Measurements from ENCODE around the gene ABLIM1. TPM values are rescaled to one million over a fixed set of nuclear protein-coding genes. Genes with fewer than 3 reads are reported as not detected.

Gene ABLIM1
- total RNA-seq, 1 donor from 2014 or later = 76.9 TPM

DNA sequence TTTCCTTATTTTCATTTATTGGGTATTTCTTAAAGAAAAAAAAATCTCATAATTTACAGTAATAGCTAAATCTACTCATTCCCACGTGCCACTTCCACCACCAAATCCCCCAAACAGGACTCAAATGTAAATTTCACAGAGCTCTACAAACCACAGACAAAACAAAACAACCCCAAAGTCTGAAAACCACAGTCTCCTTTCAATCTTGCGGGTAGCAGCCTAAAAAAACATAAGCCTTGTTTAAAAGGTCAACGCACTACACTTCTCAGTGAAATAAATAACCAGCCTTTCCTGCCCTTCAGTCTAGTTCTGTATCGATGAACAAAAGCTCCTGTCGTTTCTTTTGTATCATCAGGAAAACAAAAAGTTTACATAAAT is 132.0 kb downstream of the ABLIM1 start:
- H3K9me3 Mint-ChIP-seq = no peaks in the 10 kb centered on the region
- H3K27ac Mint-ChIP-seq = peak overlapping the region; percentile 99
- ChIA-PET POLR2A (interaction anchor here (0.6 to 8.5 kb wide), 19 partner anchors 9 to 1969 kb away, joined by 3 to 268 read pairs (median 5); partner anchors contain the start of genes CCDC186, FHIP2A and TRUB1), CTCF (interaction anchor here (0.8 to 2.9 kb wide), 15 partner anchors 10 to 296 kb away, joined by 3 to 24 read pairs (median 5); partner anchors contain the start of gene FHIP2A)
- ATAC-seq (ENCODE audit: low read depth) (peak; percentile 15), DNase-seq (no peak)
- H3K4me1 Mint-ChIP-seq = peaks cover 68% of the 10 kb centered on the region
- H3K27me3 Mint-ChIP-seq = no peaks in the 10 kb centered on the region
- intact Hi-C loops (cut with micrococcal nuclease) = loop anchor here (1.0 to 10.0 kb wide), 7 partner anchors 18 to 845 kb away; partner anchors contain the start of genes CCDC186, FHIP2A, TDRD1 and TRUB1
- peaks cover 14% of the 10 kb centered on the region for H3K36me3 Mint-ChIP-seq (ENCODE audit: low read depth)
- TF ChIP-seq, protein P1, sequence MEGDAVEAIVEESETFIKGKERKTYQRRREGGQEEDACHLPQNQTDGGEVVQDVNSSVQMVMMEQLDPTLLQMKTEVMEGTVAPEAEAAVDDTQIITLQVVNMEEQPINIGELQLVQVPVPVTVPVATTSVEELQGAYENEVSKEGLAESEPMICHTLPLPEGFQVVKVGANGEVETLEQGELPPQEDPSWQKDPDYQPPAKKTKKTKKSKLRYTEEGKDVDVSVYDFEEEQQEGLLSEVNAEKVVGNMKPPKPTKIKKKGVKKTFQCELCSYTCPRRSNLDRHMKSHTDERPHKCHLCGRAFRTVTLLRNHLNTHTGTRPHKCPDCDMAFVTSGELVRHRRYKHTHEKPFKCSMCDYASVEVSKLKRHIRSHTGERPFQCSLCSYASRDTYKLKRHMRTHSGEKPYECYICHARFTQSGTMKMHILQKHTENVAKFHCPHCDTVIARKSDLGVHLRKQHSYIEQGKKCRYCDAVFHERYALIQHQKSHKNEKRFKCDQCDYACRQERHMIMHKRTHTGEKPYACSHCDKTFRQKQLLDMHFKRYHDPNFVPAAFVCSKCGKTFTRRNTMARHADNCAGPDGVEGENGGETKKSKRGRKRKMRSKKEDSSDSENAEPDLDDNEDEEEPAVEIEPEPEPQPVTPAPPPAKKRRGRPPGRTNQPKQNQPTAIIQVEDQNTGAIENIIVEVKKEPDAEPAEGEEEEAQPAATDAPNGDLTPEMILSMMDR (IDR thresholded peaks at IDR 0.05) = no peak
- peak overlapping the region; percentile 95 for H3K4me3 Mint-ChIP-seq

- CTCF ChIA-PET = interaction anchor here (0.8 to 2.9 kb wide), 11 partner anchors 9 to 297 kb away, joined by 3 to 24 read pairs (median 5); partner anchors contain the start of gene FHIP2A
- peaks cover 16% of the 10 kb centered on the region for H3K36me3 Mint-ChIP-seq (ENCODE audit: low read depth)
- intact Hi-C loops (cut with micrococcal nuclease) = loop anchor here (5.0 to 10.0 kb wide), 2 partner anchors 351 to 412 kb away; partner anchors contain the start of genes CCDC186, TDRD1 and TRUB1
- POLR2A ChIA-PET = interaction anchor here (1.2 to 8.5 kb wide), 13 partner anchors 9 to 844 kb away, joined by 3 to 268 read pairs (median 6); partner anchors contain the start of gene CCDC186
- peak overlapping the region; percentile 99 for H3K27ac Mint-ChIP-seq
- peaks cover 71% of the 10 kb centered on the region for H3K4me1 Mint-ChIP-seq
- ATAC-seq (ENCODE audit: low read depth) (no peak), DNase-seq (no peak)
- H3K27me3 Mint-ChIP-seq = no peaks in the 10 kb centered on the region
- TF ChIP-seq, protein P1 (IDR thresholded peaks at IDR 0.05) = no peak
- H3K4me3 Mint-ChIP-seq = peak overlapping the region; percentile 95
- H3K9me3 Mint-ChIP-seq = no peaks in the 10 kb centered on the region
These were observed 132.6 kb downstream of the ABLIM1 start for GRCh38 chr10:114525368-114525949.

DNA sequence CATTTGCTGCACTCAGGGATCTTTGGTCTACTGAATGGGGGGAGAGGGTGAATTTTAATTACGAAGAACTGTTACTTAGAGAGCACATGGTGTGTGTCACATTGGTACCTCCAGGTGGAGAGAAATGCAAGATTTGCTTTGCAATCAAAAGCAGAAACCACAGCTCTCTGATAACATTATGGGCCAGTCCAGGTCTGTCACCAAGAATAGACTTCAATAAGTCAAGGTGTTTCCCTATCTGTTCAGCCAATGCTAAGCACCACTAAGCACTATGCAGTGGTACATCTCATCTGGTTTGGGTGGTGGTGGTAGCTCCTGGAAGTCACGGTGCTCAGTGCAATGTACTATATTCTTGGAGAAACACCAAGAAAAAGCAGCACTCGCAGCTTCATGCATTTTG is 134.2 kb downstream of the ABLIM1 start:
- intact Hi-C loops (cut with micrococcal nuclease) = loop anchor here (10.0 kb wide), 1 partner anchor 349 kb away; the partner anchor contains the start of genes CCDC186 and TDRD1
- peaks cover 87% of the 10 kb centered on the region for H3K4me1 Mint-ChIP-seq
- H3K36me3 Mint-ChIP-seq (ENCODE audit: low read depth) = peaks cover 30% of the 10 kb centered on the region
- TF ChIP-seq, protein P1 (IDR thresholded peaks at IDR 0.05) = no peak
- CTCF ChIA-PET = interaction anchor here (0.6 to 3.1 kb wide), 10 partner anchors 14 to 298 kb away, joined by 3 to 19 read pairs (median 4); partner anchors contain the start of gene FHIP2A
- no peaks in the 10 kb centered on the region for H3K9me3 Mint-ChIP-seq
- H3K4me3 Mint-ChIP-seq = peak overlapping the region; percentile 95
- H3K27me3 Mint-ChIP-seq = no peaks in the 10 kb centered on the region
- no peak for ATAC-seq (ENCODE audit: low read depth)
- H3K27ac Mint-ChIP-seq = peak overlapping the region; percentile 99
- DNase-seq = no peak
- POLR2A ChIA-PET = interaction anchor here (0.6 to 8.5 kb wide), 3 partner anchors 9 to 26 kb away, joined by 6 to 268 read pairs (median 10); no protein-coding TSS in a partner anchor

DNA sequence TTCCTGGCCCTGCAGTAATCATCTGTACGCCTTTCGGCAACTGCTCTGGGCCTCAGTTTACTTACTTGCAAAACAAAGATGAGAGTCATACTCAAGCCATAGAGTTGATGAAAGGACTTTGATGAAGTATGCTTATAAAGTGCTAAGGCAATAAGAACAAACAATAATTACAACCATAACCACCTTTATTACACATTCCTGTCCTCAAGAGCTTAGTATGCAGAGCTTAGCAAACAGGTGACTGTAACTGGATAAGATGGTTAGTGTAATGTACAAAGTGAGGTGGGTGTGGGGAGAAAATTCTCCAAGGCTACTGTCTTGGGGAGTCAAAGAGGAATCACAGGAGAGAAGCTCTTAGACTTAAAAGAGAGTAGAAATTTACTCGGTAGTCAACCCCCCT is 136.8 kb downstream of the ABLIM1 start:
- ChIA-PET CTCF (interaction anchor here (1.3 to 4.8 kb wide), 2 partner anchors 21 to 50 kb away, joined by 3 to 22 read pairs; no protein-coding TSS in a partner anchor), POLR2A (interaction anchor here (8.5 kb wide), 1 partner anchor 23 kb away, joined by 268 read pairs; no protein-coding TSS in a partner anchor)
- no peak overlapping the region for H3K27ac Mint-ChIP-seq
- no peaks in the 10 kb centered on the region for H3K27me3 Mint-ChIP-seq
- no peaks in the 10 kb centered on the region for H3K9me3 Mint-ChIP-seq
- H3K36me3 Mint-ChIP-seq (ENCODE audit: low read depth) = peaks cover 41% of the 10 kb centered on the region
- no peak overlapping the region for H3K4me3 Mint-ChIP-seq
- ATAC-seq (ENCODE audit: low read depth) = no peak
- TF ChIP-seq, protein P1 (IDR thresholded peaks at IDR 0.05) = no peak
- peaks cover 95% of the 10 kb centered on the region for H3K4me1 Mint-ChIP-seq
- intact Hi-C loops (cut with micrococcal nuclease) = loop anchor here (10.0 kb wide), 1 partner anchor 346 kb away; the partner anchor contains the start of genes CCDC186 and TDRD1
- DNase-seq = no peak

DNA sequence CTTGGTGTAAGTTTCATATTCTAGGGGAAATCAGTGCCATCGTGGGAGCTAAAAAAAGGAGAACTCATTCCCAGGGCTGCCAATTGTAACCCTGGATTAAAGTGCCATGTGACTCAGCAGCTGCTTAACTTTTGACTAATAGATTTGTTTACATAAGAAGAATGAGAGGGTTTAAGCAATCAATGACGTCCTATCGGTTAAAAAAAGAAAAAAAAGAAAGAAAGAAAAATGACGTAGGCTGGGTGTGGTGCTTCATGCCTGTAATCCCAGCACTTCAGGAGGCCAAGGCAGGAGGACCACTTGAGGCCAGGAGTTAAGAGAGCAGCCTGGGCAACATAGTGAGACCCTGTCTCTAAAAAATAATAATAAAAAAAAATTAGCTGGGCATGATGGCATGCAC is 137.6 kb downstream of the ABLIM1 start:
- CTCF ChIA-PET = interaction anchor here (1.0 to 4.8 kb wide), 3 partner anchors 20 to 301 kb away, joined by 3 to 22 read pairs (median 4); partner anchors contain the start of gene FHIP2A
- no peaks in the 10 kb centered on the region for H3K9me3 Mint-ChIP-seq
- POLR2A ChIA-PET = interaction anchor here (8.5 kb wide), 1 partner anchor 22 kb away, joined by 268 read pairs; no protein-coding TSS in a partner anchor
- peak overlapping the region; percentile 50 for H3K27ac Mint-ChIP-seq
- peaks cover 95% of the 10 kb centered on the region for H3K4me1 Mint-ChIP-seq
- TF ChIP-seq, protein P1 (IDR thresholded peaks at IDR 0.05) = no peak
- intact Hi-C loops (cut with micrococcal nuclease) = loop anchor here (10.0 kb wide), 1 partner anchor 346 kb away; the partner anchor contains the start of genes CCDC186 and TDRD1
- no peak overlapping the region for H3K4me3 Mint-ChIP-seq
- DNase-seq (no peak), ATAC-seq (ENCODE audit: low read depth) (no peak)
- H3K27me3 Mint-ChIP-seq = no peaks in the 10 kb centered on the region
- peaks cover 36% of the 10 kb centered on the region for H3K36me3 Mint-ChIP-seq (ENCODE audit: low read depth)
